ENCODE measurements around the gene PTPDC1. TPM values are rescaled to one million over a fixed set of nuclear protein-coding genes. Genes with fewer than 3 reads are reported as not detected.

Gene PTPDC1
- total RNA-seq, 1 donor from 2014 or later, result 7.2 TPM

- peaks cover 8% of the 10 kb centered on the region for H3K36me3 Mint-ChIP-seq (ENCODE audit: insufficient read depth)
- no peak for TF ChIP-seq CTCF (IDR thresholded peaks at IDR 0.05; ENCODE audit: unreplicated experiment)
- H3K27ac Mint-ChIP-seq, result no peak overlapping the region
- no peaks in the 10 kb centered on the region for H3K4me1 Mint-ChIP-seq (ENCODE audit: low read depth)
- no peak for DNase-seq (ENCODE audit: low spot score, unreplicated experiment)
- peaks cover 13% of the 10 kb centered on the region for H3K9me3 Mint-ChIP-seq (ENCODE audit: low read depth)
- H3K27me3 Mint-ChIP-seq, result no peaks in the 10 kb centered on the region
- no peak overlapping the region for H3K4me3 Mint-ChIP-seq (ENCODE audit: low read depth)
These were observed 36.7 kb downstream of the PTPDC1 start for GRCh38 chr9:94120854-94121376.

- Mint-ChIP-seq H3K36me3 (ENCODE audit: insufficient read depth) (peaks cover 7% of the 10 kb centered on the region), H3K4me1 (ENCODE audit: low read depth) (no peaks in the 10 kb centered on the region), H3K4me3 (ENCODE audit: low read depth) (no peak overlapping the region), H3K27me3 (no peaks in the 10 kb centered on the region), H3K27ac (no peak overlapping the region), H3K9me3 (ENCODE audit: low read depth) (peaks cover 30% of the 10 kb centered on the region)
- DNase-seq (ENCODE audit: low spot score, unreplicated experiment), result no peak
- no peak for TF ChIP-seq CTCF (IDR thresholded peaks at IDR 0.05; ENCODE audit: unreplicated experiment)
These were observed 42.6 kb downstream of the PTPDC1 start for GRCh38 chr9:94126844-94127243.

- Mint-ChIP-seq H3K36me3 (ENCODE audit: insufficient read depth) (peaks cover 7% of the 10 kb centered on the region), H3K4me1 (ENCODE audit: low read depth) (no peaks in the 10 kb centered on the region), H3K9me3 (ENCODE audit: low read depth) (peaks cover 30% of the 10 kb centered on the region), H3K27ac (no peak overlapping the region), H3K4me3 (ENCODE audit: low read depth) (no peak overlapping the region), H3K27me3 (no peaks in the 10 kb centered on the region)
- no peak for TF ChIP-seq CTCF (IDR thresholded peaks at IDR 0.05; ENCODE audit: unreplicated experiment)
- DNase-seq (ENCODE audit: low spot score, unreplicated experiment), result no peak
These were observed 43.5 kb downstream of the PTPDC1 start for GRCh38 chr9:94127806-94128205.

- Mint-ChIP-seq H3K36me3 (ENCODE audit: insufficient read depth) (peaks cover 5% of the 10 kb centered on the region), H3K4me1 (ENCODE audit: low read depth) (no peaks in the 10 kb centered on the region), H3K4me3 (ENCODE audit: low read depth) (no peak overlapping the region), H3K27ac (no peak overlapping the region), H3K27me3 (no peaks in the 10 kb centered on the region), H3K9me3 (ENCODE audit: low read depth) (peaks cover 30% of the 10 kb centered on the region)
- no peak for DNase-seq (ENCODE audit: low spot score, unreplicated experiment)
- TF ChIP-seq CTCF (IDR thresholded peaks at IDR 0.05; ENCODE audit: unreplicated experiment), result no peak
These were observed 44.3 kb downstream of the PTPDC1 start for GRCh38 chr9:94128580-94128979.

GRCh38 chr9:94134629-94135028 is 50.4 kb downstream of the PTPDC1 start:
- no peak for DNase-seq (ENCODE audit: low spot score, unreplicated experiment)
- H3K9me3 Mint-ChIP-seq (ENCODE audit: low read depth), result no peaks in the 10 kb centered on the region
- no peak overlapping the region for H3K27ac Mint-ChIP-seq
- no peaks in the 10 kb centered on the region for H3K27me3 Mint-ChIP-seq
- no peaks in the 10 kb centered on the region for H3K4me1 Mint-ChIP-seq (ENCODE audit: low read depth)
- TF ChIP-seq CTCF (IDR thresholded peaks at IDR 0.05; ENCODE audit: unreplicated experiment), result no peak
- no peak overlapping the region for H3K4me3 Mint-ChIP-seq (ENCODE audit: low read depth)
- H3K36me3 Mint-ChIP-seq (ENCODE audit: insufficient read depth), result no peaks in the 10 kb centered on the region

All from progenitor cell of endocrine pancreas (in vitro differentiated cells).